Body of pancreas (tissue), 4 donors: ENCODE measurements around the gene C6orf62.

Experiments
- POLR2A ChIP-seq, 3 donors: fragments of 450-650 bp; IDR thresholded peaks; one replicate each; pipeline ENCODE4 v1.6.1; 2016; ENCODE audit warnings: antibody characterized with exemption in 3 of 3, mild to moderate bottlenecking in 2 of 3
- TF ChIP-seq, protein P1 (sequence below), 7 experiments: fragments of 450-650 bp in 4 of 7; fragments of 200-600 bp in 3 of 7; sonication (generic) in 3 of 7; IDR thresholded peaks; one replicate each; pipeline ENCODE4 v1.5.1; 2016 to 2019; ENCODE audit warnings: antibody characterized with exemption in 7 of 7

- no peak for TF ChIP-seq POLR2A (IDR thresholded peaks at IDR 0.05)
- TF ChIP-seq, protein P1, sequence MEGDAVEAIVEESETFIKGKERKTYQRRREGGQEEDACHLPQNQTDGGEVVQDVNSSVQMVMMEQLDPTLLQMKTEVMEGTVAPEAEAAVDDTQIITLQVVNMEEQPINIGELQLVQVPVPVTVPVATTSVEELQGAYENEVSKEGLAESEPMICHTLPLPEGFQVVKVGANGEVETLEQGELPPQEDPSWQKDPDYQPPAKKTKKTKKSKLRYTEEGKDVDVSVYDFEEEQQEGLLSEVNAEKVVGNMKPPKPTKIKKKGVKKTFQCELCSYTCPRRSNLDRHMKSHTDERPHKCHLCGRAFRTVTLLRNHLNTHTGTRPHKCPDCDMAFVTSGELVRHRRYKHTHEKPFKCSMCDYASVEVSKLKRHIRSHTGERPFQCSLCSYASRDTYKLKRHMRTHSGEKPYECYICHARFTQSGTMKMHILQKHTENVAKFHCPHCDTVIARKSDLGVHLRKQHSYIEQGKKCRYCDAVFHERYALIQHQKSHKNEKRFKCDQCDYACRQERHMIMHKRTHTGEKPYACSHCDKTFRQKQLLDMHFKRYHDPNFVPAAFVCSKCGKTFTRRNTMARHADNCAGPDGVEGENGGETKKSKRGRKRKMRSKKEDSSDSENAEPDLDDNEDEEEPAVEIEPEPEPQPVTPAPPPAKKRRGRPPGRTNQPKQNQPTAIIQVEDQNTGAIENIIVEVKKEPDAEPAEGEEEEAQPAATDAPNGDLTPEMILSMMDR (IDR thresholded peaks at IDR 0.05) = no peak
These were observed 32.0 kb downstream of the C6orf62 start for GRCh38 chr6:24686946-24687345.
